Kidney (tissue), 14 donors: Measurements from ENCODE around the gene PRDM15. TPM values are rescaled to one million over a fixed set of nuclear protein-coding genes. Genes with fewer than 3 reads are reported as not detected.

Source experiments
- DNase-seq, 5 donors: peaks; one replicate each; pipeline ENCODE4 v3.0.0-alpha.2; 2013 to 2020
- FAIRE-seq: peaks from 2 replicates; lab custom pipeline; 2012; peaks lifted over from hg19 to GRCh38; lab: Jason Lieb, UNC
- H3K27ac ChIP-seq, 2 donors: one replicate each; pipeline ENCODE4 v1.7.0; 2013; ENCODE audit warnings: low read depth in 2 of 2, low read length in 2 of 2, inconsistent platforms in 1 of 2
- H3K27me3 ChIP-seq: one replicate; pipeline ENCODE4 v1.7.1; 2013; ENCODE audit warnings: low read length, inconsistent platforms; ENCODE audit not compliant: control insufficient read depth, insufficient read depth
- H3K36me3 ChIP-seq, 3 donors: one replicate each; pipeline versions ENCODE4 v1.7.0 to v1.7.1; 2013; ENCODE audit warnings: low read length in 3 of 3, control low read depth in 1 of 3, inconsistent platforms in 1 of 3; ENCODE audit not compliant: insufficient read depth in 3 of 3, control insufficient read depth in 2 of 3
- H3K4me1 ChIP-seq, 3 donors: one replicate each; pipeline versions ENCODE4 v1.7.0 to v1.7.1; 2013; ENCODE audit warnings: low read length in 3 of 3, inconsistent platforms in 1 of 3, low read depth in 1 of 3; ENCODE audit not compliant: control insufficient read depth in 2 of 3, insufficient read depth in 2 of 3
- H3K4me3 ChIP-seq, 3 donors: one replicate each; pipeline versions ENCODE4 v1.7.0 to v1.8.1; 2013; ENCODE audit warnings: low read length in 3 of 3, control low read depth in 1 of 3, inconsistent platforms in 1 of 3
- H3K9ac ChIP-seq, 3 donors: one replicate each; pipeline versions ENCODE4 v1.7.0 to v1.7.1; 2013; ENCODE audit warnings: low read length in 3 of 3, control low read depth in 1 of 3, inconsistent platforms in 1 of 3
- H3K9me3 ChIP-seq, 3 donors: one replicate each; pipeline versions ENCODE4 v1.7.0 to v1.7.1; 2013; ENCODE audit warnings: low read length in 3 of 3, control low read depth in 1 of 3, inconsistent platforms in 1 of 3; ENCODE audit not compliant: control insufficient read depth in 2 of 3, insufficient read depth in 1 of 3
- CTCF ChIP-seq: IDR thresholded peaks from 3 replicates; pipeline ENCODE4 v1.5.1; 2012; ENCODE audit warnings: mild to moderate bottlenecking, moderate library complexity, borderline replicate concordance; ENCODE audit not compliant: insufficient read depth; ENCODE audit errors: extremely low read depth
- intact Hi-C: fragments of 100-400 bp; cut with DNase I; formaldehyde crosslinking; loops from one replicate; pipeline ENCODE4 v1.11.1; 2022
- polyA plus RNA-seq: library from polyadenylated mRNA; stranded (reverse); fragments of 350-450 nt; fragmentation: Illumina TruSeq; extraction: RNeasy Lipid Tissue Mini Kit (QIAGEN cat#74804); gene quantifications from one replicate; pipeline ENCODE4 v1.2.3, GENCODE V29; 2014; ENCODE audit warnings: low read depth, low replicate concordance; ENCODE audit not compliant: insufficient read depth
- total RNA-seq: library from RNA; stranded (reverse); fragmentation: NEBNext Ultra II Directional; extraction: Animal tissue kit (Norgen Biotek cat#: 25700); gene quantifications from one replicate; pipeline ENCODE4 v1.2.1, GENCODE V29; 2021
- donor health status: control.
- donor health status: control.
- donor health status: control.
- donor health status: control.
- donor health status: control.
- donor health status: DM: yes; HTN: yes; CAD: no.
- donor health status: Normal renal cell carcinoma (clear cell type).

The PRDM15 gene
- total and polyA plus RNA-seq, 2 donors from 2014 or later, result 1.3 to 8.4 TPM

- intact Hi-C loops, result no loop called here
Observed at GRCh38 chr21:41892726-41893125, 13.6 kb upstream of the PRDM15 start.

GRCh38 chr21:41891132-41891531, 12.0 kb upstream of the PRDM15 start:
- Histone ChIP-seq H3K4me1 (no peaks in the 10 kb centered on the region), H3K27ac (no peak overlapping the region), H3K36me3 (no peaks in the 10 kb centered on the region), H3K9ac (no peak overlapping the region), H3K9me3 (no peaks in the 10 kb centered on the region), H3K4me3 (no peak overlapping the region), H3K27me3 (no peaks in the 10 kb centered on the region)
- DNase-seq, result no peak
- intact Hi-C loops, result no loop called here
- no peak for FAIRE-seq
- TF ChIP-seq CTCF, result no peak

More at GRCh38 chr21:41892726-41893125, 13.6 kb upstream of the PRDM15 start:
- no peak overlapping the region for H3K4me3 ChIP-seq
- no peaks in the 10 kb centered on the region for H3K4me1 ChIP-seq
- DNase-seq, result no peak
- H3K27ac ChIP-seq, result no peak overlapping the region
- TF ChIP-seq CTCF, result no peak
- no peaks in the 10 kb centered on the region for H3K9me3 ChIP-seq
- no peaks in the 10 kb centered on the region for H3K27me3 ChIP-seq
- FAIRE-seq, result no peak
- no peak overlapping the region for H3K9ac ChIP-seq
- H3K36me3 ChIP-seq, result no peaks in the 10 kb centered on the region

GRCh38 chr21:41890355-41890754, 11.2 kb upstream of the PRDM15 start:
- intact Hi-C loops, result no loop called here

More at GRCh38 chr21:41890355-41890754, 11.2 kb upstream of the PRDM15 start:
- Histone ChIP-seq H3K9ac (no peak overlapping the region), H3K4me1 (no peaks in the 10 kb centered on the region), H3K36me3 (no peaks in the 10 kb centered on the region), H3K9me3 (no peaks in the 10 kb centered on the region), H3K27me3 (no peaks in the 10 kb centered on the region), H3K4me3 (no peak overlapping the region), H3K27ac (no peak overlapping the region)
- TF ChIP-seq CTCF, result no peak
- DNase-seq (no peak), FAIRE-seq (no peak)
